22Rv1 (cell line): ENCODE data around the gene DNM1.

Source experiments
- H3K27ac ChIP-seq: fragments of 450-650 bp; 2 replicates; pipeline ENCODE4 v1.5.1; 2017
- CTCF ChIP-seq: fragments of 450-650 bp; IDR thresholded peaks from 2 replicates; pipeline ENCODE4 v1.5.1; 2017; ENCODE audit warnings: mild to moderate bottlenecking
- ZFX ChIP-seq: fragments of 450-650 bp; IDR thresholded peaks from 2 replicates; pipeline ENCODE4 v1.6.1; 2017; ENCODE audit warnings: antibody characterized with exemption, borderline replicate concordance

The DNM1 gene

DNA sequence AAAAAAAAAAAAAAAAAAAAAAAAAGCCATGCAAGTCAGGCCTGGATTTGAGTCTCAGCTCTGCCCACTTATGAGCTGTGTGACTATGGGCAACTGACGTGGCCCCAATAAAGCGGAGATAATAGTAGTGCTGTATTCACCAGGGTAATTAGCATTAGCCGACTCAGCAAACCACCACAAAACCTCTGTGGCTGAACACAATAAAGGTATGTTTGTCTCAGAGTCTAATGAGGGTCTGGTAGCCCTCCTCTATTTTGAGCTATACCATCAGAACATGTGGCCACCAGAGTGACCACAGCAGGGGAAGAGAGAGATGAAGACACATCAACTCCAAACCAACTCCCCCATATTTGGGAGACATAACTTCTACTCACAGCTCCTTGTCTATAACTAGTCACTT is 88.8 kb downstream of the DNM1 start:
- TF ChIP-seq CTCF (no peak), ZFX (no peak)
- H3K27ac ChIP-seq: no peak overlapping the region

- no peak overlapping the region for H3K27ac ChIP-seq
Observed at GRCh38 chr9:128293091-128293490, 89.9 kb downstream of the DNM1 start.

GRCh38 chr9:128294142-128294541 is 91.0 kb downstream of the DNM1 start:
- no peak overlapping the region for H3K27ac ChIP-seq
- TF ChIP-seq CTCF: no peak

More at GRCh38 chr9:128293091-128293490, 89.9 kb downstream of the DNM1 start:
- TF ChIP-seq CTCF (no peak), ZFX (no peak)

GRCh38 chr9:128296340-128297220 is 93.4 kb downstream of the DNM1 start:
- no peak overlapping the region; the same call in 1 of the 2 replicates for H3K27ac ChIP-seq

GRCh38 chr9:128297221-128297773 is 94.1 kb downstream of the DNM1 start:
- TF ChIP-seq ZFX (no peak), CTCF (no peak)
- H3K27ac ChIP-seq: no peak overlapping the region

More at GRCh38 chr9:128296340-128297220, 93.4 kb downstream of the DNM1 start:
- TF ChIP-seq CTCF (no peak), ZFX (no peak)

- no peak for TF ChIP-seq ZFX
- no peak for TF ChIP-seq CTCF
- H3K27ac ChIP-seq: no peak overlapping the region
Observed at GRCh38 chr9:128298535-128299482, 95.6 kb downstream of the DNM1 start.
